GM18526 (cell line): ENCODE results near the gene SPC24.

Source experiments
- POLR2A ChIP-seq: IDR thresholded peaks from 3 replicates; pipeline ENCODE4 v1.6.1; 2011; ENCODE audit not compliant: insufficient read length; ENCODE audit errors: extremely low read depth

SPC24 gene

DNA sequence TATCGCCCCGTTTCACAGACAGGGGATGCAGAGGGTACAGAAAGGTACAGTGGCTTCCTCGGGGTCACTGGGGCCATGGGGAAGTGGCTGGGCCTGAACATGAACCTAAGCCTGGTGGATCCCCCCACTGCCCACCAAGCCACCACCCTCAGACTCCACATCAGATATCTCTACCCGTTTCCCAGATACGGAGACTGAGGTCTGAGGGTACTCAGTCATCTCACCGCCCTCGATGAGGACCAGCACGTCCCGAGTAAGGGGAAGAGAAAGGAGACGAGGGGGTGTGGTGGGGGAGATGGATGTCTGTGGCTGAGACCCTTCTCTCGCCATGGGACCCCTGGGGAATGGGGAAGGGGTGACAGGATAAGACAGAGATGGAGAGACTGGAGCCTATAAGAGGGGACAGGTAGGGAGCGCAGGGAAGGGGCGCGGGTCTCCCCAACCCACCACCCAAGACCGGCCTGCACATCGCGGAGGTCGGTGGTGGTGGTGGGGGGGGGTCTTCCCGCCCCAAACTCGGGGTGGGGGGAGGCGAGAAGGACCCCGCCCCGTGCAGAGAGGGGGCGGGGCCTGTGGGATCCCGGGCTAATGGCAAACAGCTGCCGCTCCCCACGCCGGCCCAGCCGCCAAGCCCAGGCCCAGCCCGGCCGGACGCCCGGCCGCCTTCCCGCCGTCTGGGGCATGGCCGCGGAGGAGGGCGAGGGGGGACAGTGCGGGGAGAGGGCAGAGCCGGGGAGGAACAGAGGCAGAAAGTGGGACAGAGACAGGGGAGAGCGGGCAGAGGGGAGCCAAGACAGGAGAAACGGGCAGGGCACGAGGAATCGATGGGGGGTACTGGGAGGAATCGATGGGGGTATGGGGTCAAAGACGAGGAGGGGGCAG lies 41.1 kb upstream of the SPC24 start:
- TF ChIP-seq POLR2A = no peak

DNA sequence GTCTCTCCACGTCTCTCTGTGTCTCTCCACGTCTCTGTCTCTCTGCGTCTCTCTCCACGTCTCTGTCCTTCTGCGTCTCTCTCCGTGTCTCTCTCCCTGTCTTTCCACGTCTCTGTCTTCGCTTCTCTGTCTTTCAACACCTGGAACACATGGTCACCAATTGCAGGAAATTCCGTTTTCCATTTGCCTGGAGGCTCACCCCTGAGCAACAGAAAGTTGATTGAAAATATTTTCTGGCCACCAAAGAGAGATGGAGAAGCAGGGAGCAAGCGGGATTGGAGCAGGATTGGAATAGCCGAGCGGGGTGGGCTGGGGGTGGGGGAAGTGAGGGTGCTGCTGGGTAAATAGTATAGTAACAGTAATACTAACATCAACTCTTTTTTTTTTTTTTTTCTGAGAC lies 40.1 kb upstream of the SPC24 start:
- TF ChIP-seq POLR2A = no peak

DNA sequence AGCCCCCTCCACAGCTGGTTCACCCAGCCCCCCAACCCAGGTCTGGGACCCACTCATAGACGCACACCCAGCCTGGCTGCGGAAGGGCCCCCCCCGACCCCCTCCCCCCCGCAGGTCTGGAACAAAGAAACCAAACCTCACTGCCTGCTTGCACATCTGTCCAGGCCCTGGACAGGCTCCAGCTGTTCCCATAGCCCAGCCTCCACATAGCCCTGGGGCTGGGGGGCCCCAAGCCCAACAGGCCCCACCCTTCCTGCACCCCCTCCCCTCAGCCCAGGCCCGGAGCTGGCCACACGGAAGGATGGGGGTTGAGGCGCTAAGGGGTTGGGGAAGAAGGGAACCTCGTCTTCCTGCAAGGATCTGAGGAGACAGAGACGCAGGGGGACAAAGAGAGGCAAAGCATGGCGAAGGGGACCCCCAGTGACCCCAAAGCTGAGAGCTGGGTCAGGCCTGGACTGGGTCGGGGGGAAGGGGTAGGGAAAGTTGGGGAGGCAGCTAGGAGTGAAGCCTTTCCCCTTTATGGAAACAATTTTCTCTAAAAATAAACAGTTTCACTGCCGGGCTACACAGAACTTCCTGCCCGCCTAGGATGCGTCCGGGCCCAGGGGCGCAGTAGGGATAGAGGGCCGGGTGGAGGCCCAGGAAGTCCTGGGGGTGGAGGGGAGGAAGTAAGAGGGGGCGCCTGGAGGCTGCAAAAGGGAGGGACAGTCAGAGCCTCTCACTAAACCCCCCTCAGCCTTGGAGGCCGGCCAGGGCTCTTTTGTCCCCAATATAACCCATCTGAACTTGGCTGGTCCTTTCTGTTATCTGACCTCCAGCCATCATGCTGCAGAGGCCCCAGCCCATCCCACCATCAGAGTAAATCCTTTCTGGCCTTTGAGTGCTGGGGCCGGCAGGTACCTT lies 39.3 kb upstream of the SPC24 start:
- TF ChIP-seq POLR2A = no peak

DNA sequence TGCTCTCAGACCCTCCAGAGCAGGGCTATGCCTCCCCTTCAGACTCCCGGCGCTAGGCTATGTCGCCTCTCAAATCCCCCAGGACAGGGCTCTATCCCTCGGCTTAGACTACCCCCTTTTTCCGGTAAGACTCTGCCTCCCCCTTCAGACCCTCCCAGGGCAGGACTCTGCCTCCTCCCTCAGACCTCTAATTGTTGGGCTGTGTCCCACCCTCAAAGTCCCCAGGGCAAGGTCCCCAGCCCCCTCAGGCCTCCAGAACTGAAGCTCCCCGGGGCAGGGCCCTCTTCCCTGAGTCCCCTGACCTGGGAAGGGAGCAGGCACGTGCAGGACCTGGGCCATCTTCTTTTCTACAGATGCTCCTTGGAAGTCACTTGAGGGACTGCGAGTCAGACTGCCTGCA lies 38.6 kb upstream of the SPC24 start:
- no peak for TF ChIP-seq POLR2A

DNA sequence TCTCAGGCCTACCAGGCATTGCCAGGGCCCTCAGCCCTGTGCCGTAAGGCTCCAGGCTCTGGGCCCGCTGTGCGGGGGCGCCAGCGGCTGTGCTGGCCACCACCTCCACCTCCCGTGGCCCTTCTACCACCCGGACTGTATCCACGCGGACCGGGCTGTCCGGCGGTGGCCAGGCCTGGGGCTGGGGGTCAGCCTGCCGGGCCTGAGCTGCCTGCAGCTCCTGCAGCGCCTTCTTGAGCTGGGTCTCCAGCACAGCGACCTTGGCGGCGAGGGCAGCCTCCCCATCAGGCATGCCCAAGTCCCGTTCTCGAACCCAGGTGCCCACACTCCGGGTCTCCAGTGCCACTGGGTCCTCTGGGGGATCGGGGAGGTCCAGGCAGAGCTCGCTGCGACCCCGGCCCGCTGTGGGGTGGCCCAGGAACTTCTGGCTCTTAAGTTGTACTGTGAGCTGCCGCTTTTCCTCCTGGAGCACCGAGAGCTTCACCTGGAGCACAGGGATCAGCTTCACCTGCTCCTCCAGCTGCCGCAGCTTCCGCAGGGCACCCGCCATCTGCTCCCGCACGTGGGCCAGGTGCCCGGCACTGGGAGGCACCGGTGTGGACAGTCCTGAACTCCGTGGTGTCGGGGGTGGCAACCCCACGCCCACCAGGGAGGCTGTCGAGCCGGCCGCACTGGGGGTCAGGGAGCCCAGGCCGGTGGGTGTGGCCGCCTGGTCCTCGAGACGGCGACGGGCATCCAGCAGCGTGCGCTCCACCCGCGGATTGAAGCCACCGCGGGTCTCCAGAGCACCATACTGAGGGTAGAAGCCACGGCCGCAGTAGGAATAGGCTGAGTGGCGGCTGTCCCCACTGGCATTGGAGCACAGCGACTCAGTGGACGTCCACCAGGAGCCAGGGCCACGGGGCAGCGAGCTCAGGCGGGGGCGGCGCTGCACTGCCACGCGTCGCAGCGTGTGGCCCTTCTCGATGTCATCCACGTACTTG lies 37.7 kb upstream of the SPC24 start:
- TF ChIP-seq POLR2A = no peak

DNA sequence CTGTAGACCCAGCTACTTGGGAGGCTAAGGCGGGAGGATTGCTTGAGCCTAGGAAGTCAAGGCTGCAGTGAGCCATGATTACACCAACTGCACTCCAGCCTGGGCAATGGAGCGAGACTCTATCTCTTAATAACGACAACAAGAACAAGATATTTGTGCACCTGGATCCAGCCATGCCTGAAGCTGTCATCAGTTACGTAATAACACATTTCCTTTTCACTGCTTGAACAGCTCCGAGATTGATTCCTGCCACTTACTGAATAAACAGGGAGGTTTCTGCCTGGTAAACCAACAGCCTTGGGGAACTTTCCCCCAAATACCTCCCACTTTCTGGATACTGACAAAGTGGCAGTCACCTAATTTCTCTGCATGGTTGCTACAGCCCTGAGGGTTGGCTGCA lies 36.4 kb upstream of the SPC24 start:
- no peak for TF ChIP-seq POLR2A

DNA sequence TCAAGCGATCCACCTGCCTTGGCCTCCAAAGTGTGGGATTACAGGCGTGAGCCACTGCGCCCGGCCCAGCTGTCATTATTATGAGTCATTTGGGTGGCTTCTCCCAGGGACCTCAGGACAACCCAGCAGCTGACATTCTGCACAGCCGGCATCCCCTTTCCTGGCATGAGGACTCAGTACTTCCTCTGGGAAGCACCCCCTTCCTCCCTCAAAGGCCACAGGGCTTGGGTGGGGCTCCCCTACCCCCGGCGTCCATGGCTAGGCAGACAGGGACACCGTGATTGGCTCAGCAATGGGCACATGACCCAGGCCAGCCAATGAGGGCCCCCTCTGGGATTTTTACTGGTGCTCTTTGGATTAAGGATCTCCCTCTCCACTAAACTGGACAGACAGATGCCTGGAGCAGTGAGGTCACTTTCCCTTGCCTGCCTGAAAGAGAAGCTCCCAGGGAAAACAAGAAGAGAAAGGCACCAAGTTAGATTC lies 35.7 kb upstream of the SPC24 start:
- no peak for TF ChIP-seq POLR2A

DNA sequence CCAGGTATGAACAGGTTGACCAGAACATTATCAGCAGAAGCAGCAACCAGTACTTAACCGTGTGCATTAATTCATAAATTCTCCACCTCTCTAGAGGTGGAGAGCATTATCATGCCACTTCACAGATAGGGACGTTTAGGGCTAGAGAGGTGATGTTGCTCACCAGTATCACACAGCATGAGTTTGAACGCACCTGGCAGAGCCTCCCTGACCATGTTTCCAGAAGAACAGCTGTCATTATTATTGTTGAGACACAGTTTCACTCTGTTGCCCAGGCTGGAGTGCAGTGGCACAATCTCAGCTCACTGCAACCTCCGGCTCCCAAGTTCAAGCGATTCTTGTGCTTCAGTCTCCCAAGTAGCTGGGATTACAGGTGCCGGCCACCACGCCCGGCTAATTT lies 34.9 kb upstream of the SPC24 start:
- TF ChIP-seq POLR2A = no peak

DNA sequence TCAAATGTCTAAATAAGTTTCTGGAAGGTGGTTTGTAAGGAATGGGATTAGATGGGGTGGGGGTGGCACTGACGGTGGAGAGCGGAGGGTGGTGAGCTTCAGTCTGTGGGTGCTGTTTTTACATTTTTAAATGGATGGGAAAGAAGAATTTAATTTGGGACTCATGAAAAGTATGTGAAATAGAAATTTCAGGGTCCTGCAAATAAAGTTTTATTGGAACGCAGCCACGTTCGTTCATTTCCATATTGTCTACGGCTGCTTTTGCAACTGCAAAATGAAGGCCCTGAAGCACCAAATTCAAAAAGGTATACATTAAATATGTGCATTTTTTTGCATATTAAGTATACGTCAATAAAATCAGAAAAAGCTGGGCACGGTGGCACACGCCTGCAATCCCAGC lies 31.9 kb upstream of the SPC24 start:
- no peak for TF ChIP-seq POLR2A

DNA sequence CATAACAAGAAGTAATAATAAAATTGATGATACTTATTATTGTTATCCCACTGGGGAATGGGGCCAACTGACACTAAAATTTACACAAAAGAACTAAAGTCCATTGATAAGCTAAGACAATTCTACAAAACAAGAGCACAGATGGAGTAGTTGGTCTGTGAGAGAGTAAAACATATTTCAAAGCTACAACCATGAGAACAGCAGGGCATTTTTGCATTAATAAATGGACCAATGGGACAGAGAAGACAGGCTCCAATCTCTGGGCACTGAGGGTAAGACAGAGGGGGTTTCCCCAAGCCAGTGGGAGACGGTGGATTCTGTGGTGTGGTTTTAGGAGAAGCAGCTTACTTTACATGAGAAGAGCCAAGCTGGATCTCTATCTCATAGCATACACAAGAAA lies 27.4 kb upstream of the SPC24 start:
- no peak for TF ChIP-seq POLR2A

DNA sequence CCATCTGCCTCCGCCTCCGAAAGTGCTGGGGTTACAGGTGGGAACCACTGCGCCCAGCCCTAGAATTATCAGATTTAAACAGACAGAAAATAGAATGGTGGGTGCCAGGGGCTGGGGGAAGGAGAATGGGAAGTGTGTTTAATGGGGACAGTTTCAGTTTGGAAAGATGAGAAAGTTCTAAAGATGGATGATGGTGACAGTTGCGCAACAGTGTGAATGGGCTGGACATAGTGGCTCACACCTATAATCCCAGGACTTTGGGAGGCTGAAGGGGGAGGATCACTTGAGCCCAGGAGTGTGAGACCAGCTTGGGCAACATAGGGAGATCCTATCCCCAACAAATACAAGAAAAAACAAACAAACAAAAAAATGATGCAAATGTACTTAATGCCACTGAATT lies 25.9 kb upstream of the SPC24 start:
- TF ChIP-seq POLR2A = no peak

DNA sequence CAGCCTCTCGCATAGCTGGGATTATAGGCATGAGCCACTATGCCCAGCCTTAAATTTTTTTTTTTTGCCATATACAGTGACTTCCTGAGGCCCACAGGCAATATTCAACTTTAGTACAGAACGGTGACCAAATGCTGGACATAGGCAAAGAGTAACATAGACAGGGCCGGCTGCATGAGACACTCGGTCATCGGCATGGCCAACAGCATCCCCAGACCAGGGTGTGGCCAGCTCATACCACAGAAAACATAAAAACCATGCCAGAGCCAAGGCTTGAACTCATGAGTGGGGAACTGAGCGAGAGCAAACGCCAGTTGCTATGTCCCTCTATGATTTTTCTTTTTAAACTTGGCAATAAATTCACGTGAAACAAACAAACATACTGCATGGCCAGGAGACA lies 24.8 kb upstream of the SPC24 start:
- TF ChIP-seq POLR2A = no peak

DNA sequence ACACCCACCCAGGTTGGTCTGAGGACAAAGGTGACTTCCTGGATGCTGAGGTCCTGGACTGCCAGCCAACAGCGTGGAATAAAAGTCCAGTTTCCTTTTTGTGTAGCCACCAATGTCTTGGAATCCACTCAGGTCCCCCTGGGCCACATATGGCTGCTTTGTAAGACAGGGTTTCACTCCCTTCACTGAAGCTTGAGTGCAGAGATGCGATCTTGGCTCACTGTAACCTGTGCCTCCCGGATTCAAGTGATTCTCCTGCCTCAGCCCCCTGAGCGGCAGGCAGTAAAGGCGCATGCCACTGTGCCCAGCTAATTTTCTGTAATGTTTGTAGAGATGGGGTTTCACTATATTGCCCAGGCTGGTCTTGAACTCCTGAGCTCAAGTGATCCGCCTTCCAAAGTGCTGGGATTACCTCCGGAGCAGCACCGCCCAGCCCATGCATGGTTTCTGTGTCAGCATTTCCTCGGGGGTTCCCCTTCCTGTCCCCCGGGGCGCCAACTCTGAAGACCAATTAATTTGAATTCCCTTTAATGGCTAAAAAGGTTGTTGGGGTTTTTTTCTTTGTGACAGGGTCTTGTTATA lies 24.2 kb upstream of the SPC24 start:
- TF ChIP-seq POLR2A = no peak

DNA sequence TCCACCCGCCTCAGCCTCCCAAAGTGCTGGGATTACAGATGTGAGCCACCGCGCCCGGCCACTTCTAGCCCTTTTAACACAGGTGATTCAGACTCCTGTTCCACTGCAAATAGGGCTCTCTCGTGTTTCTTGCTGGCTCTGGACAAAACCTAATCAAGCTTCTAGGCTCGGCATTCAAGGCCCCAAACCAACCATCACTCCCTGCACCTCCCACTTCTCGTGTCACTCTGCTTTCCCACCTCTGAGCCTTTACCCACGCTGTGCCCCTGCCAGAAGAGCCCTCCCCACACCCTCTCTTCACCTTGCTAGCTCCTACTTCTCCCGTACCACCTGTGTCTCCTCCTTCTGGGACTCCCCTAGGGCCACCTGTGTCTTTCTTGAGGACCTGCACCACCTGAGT lies 22.0 kb upstream of the SPC24 start:
- TF ChIP-seq POLR2A = no peak
